ENCODE measurements around the gene WDR62.
"Not testable (repeated sequence)": the region's sequence is repeated elsewhere in the genome, so short reads cannot be mapped to it uniquely, and the experiment has no call there.

Gene WDR62

GRCh38 chr19:36040495-36040894, 14.2 kb upstream of the WDR62 start:
- DNase-seq: no peak

GRCh38 chr19:36041092-36041491, 13.6 kb upstream of the WDR62 start:
- not testable (repeated sequence) for DNase-seq

DNA sequence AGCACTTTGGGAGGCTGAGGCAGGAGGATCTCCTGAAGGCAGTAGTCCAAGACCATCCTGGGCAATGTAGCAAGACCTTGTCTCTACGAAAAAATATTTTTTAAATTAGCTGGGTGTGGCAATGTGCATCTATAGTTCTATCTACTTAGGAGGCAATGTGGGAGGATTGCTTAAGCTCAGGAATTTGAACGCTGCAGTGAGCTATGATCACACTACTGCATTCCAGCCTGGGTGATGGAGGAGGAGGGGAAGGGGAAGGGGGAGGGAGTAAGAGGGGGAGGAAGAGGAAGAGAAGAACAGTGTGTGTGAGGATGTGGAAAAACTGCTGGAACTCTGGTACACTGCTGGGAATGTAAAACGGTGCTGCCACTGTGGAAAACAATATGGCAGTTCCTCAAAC, 12.9 kb upstream of the WDR62 start:
- DNase-seq: no peak

DNA sequence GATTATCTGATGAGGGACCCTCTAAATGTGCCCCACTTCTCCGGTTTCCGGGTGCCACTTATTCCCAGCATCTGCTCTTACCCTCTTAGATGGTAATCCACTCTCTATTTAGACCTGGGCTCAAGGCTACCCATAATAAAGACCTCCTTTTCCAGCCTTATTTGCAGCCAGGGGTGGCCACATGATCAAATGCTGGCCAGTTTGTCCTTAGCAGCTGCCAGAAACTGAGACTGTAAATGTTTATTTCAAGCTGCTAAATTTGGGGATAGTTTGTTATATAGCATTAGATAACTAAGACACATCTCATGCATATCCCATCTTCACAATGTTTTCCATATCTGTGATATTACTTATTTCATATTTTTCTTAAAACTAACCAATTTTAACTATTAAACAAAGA, 10.7 kb upstream of the WDR62 start:
- no peak for DNase-seq

DNA sequence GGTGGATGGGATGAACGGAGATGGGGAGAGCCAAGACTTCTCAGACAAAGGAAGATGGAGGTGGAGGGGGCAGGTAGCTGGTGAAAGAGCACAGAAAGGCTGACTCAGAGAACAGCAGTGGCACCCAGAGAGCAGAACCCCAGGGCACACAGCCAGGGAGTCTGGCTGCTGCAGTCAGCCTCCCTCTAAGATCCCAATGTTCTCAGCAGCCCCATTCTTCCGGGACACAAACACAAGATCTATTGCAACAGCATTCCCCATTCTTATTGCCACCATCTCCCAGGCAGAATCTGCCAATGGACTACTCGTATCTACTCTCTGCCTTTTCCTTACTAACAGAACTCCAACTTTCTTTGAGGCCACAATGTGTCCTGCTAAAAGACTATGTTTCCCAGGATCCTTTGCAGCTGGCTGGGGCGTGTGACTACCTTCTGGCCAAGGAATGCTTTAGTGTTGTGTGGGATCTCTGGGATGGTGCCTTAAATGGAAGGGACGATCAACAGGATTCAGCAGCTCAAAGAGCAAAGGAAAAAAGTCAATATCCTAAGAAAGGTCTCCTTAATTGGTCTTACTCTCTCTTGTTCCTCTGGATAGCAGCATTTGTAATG, 8.2 kb upstream of the WDR62 start:
- DNase-seq: no peak

DNA sequence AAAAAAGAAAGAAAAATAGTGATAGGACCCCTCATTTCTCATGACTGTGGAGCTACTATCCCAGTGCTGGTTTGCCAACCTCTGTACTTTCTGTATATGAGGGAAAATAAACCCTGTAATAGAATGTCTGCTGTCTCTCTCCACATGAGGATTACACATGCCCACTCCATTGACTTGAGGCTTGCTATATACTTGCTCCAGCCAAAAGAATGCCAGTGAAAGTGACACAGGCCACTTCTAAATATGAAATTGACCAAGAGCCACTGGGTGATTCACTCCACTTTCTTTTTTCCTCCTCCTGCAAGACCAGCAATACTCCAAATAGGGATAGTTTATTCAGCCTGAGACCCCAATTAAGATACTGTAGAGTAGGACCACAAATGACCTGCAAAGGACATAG, 6.9 kb upstream of the WDR62 start:
- DNase-seq: no peak

GRCh38 chr19:36049080-36049698, 5.5 kb upstream of the WDR62 start:
- no peak for DNase-seq

GRCh38 chr19:36051236-36051635, 3.5 kb upstream of the WDR62 start:
- no peak for DNase-seq

DNA sequence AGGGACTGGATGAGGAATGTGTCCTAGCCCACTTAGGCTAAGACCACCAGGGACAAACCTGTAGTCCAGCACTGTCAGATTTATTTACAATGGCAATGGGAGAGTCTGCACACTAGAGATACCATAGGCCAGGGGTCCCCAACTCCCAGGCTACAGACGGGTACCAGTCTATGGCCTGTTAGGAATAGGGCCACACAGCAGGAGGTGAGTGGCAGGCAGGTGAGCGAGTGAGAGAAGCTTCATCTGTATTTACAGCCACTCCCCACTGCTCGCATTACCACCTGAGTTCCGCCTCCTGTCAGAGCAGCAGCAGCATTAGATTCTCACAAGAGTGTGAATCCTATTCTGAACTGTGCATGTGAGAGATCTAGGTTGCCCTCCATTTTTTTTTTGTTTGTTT, 3.1 kb upstream of the WDR62 start:
- DNase-seq: no peak

DNA sequence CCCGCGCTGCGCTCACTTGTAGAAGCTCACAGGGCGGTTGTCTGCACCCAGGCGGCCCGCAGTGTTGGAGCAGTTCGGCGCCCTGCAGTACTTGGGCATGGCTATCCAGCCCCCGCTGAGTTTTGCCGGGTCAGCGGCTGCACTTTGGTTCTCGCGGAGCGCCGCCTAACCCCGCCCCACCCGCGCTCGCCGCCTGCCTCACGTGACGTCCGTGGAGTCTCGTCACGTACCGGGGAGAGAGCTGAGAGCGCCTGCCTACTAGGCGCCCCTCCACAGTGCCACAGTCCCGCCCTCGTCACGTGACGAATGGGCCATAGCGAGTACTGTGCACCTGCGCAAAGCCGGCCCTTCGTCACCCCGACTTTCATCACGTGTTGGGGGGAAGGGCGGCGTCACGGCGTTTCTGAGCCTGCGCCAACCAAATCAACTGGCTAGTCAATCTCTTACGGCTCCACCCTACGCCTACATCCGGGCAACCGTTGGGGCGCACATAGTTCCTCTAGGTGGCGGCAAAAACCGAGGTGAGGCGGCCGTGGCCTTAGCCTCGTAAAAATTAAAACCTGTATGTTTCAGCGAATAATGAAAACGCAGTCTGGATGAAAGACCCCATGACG, 471 bp upstream of the WDR62 start, which contains the start of gene THAP8:
TSS of gene THAP8 (minus strand) at position 167 of the 614 bp plus-strand sequence. CDS start at position 99, 68 bp downstream.
- peak; percentile 100 for DNase-seq

DNA sequence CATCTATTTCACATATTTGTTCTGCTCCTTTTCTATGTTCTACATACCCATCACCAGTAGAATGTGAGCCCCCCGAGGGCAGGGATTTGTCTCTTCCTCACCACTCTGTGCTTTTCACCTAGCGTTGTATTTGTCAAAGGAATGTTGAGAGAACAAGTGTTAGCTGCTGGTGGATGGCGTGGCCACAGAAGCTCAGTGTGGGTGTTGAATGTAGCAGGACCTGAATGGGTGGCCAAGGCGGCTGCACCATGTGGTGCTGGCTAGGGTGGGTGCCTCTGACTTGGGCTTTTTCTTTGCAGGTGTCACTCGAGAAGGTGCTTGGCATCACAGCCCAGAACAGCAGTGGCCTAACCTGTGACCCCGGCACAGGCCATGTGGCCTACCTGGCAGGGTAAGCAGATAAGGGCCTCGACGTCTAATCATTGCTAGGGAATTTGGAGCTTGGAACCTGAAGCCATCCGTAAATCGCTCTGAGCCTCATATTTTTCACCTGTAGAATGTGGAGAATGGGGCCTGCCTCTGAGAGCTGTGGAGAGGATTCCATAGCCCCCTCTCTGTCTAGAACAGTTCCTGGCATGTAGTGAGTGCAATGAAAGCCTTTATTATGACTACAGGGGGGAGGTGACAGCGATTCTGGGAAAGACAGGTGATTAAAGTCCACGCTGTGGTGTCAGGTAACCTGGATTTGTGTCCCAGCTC, 3.9 kb downstream of the WDR62 start:
- DNase-seq: no peak

- DNase-seq: no peak
These were observed 4.6 kb downstream of the WDR62 start for GRCh38 chr19:36059180-36059910.

DNA sequence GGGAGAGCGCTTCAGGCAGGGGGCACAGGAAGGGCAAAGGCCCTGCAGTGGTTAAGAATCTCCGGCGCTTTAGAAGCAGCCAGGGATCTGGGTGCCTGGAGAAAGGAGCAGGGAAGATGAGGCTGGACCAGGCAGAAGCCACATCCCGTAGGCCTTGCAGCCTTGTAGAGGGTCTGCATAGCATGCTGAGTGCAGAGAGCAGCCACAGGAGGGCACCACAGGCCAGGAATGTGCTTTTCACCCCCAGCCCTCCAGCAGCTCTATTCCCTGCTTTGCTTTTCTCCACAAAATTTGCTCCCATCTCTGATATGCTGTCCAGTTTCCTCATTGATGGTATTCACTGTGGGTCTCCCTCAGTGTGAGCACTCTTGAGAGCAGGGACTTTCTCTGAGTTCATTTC, 5.7 kb downstream of the WDR62 start:
- DNase-seq: peak; percentile 53

- DNase-seq: no peak
These were observed 6.7 kb downstream of the WDR62 start for GRCh38 chr19:36061367-36061766.

DNA sequence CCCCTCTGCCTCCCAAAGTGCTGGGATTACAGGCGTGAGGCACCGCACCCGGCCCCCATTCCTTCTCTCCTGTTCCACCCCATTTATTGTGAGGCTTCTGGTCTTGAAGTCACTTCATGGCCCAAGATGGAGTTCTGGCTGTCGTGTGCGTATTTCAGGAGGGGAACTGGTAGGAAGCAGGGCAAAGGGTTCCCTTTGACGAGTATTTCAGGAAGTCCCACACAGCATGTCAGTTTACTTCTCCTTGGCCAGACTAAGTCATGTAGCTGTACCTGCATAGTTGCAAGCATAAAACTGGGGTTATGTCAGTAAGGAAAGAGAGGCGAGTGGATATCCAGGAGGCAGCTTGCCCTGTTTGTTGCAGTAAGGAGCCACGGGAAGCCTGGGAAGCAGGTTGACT, 10.1 kb downstream of the WDR62 start:
- no peak for DNase-seq

DNA sequence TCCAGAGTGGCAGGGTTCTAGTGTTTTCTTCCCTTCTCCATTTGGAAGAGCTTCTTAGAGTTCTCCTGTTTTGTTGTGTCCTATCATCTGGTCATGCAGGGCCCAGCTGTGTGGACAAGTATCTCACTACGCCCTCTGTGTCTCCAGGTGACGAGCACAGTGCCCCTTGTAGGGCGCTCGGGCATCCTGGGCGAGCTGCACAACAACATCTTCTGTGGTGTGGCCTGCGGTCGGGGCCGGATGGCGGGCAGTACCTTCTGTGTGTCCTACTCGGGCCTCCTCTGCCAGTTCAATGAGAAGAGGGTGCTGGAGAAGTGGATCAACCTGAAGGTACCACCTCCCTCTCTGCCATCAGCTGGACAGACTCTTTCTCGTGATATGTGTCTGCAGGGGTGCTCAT, 13.0 kb downstream of the WDR62 start:
- DNase-seq: no peak

GRCh38 chr19:36068810-36069499, 14.3 kb downstream of the WDR62 start:
- DNase-seq: not testable (repeated sequence)

DNA sequence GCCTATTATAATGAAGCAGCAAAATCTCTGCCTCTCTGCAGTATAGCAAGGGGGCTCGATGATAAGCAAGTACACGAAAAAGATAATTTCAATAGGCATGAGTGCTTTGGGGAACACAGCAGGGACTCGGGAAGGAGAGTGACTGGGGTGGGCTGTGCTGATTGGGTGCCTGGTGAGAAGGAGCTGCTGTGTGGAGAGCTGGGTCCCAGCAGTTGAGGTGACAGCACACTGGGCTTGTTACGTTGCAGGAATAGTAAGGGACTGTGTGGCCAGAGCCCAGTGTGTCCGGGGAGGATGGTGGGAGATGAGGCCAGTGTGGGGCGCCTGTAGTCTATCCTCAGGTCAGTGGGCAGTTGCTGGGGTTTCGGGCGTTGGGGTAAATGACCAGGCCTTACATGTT, 17.4 kb downstream of the WDR62 start:
- no peak for DNase-seq

DNA sequence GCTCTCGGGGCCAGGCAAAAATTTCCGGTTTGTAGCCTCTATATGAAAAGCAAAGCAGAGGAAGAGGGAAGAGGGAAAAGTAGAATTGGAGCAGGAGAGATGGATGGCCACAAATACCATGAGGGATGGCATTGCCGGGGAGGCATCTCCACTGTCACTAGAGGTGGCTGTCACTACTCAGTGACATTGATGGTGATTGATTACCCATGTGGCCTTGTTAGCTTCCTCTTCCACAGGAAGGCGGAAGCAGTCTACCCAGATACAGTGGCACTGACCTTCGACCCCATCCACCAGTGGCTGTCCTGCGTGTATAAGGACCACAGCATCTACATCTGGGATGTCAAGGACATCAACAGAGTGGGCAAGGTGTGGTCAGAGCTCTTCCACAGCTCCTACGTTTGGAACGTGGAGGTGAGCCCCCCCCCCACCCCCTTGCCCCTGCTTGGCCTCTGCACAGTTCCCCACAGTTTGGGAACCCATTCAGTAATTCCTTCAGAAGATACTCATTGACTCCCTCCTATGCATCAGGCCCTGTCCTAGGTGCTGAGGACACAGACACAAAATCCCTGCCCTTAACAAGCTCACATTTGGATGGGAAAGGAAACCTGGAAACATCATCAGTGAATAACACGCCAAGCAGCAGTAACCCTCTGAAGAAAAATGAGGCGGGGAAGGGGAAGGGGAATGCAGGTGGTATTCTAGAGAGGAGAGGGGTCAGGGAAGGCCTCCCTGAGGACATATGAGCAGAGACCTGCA, 18.6 kb downstream of the WDR62 start:
- DNase-seq: no peak

DNA sequence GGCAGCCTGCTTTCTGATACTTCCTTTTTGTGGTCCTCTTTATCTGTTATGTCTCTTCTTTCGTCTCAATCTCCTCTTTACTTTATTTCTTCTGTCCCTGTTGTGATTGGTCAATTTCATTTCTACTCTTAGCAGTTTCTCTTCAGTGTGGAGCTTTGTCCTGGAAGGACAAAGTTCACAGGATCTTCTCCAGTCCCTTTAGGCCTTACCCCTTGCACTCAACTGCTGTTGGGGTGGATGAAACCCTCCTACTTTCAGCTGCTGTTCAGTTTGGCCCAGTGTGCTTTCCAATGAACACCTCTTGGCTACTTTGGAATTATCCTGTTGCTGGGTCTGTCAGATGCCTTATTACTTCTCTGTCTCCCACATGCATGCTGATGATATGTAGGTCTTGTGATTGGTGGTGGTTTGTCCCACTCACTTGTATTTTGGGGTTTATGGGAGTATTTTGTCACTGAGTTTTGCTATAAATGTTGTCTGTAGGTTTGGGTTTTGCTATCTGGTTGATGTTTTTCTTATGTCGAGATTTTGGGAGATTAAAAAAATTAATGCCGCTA, 24.8 kb downstream of the WDR62 start:
- DNase-seq: no peak

DNA sequence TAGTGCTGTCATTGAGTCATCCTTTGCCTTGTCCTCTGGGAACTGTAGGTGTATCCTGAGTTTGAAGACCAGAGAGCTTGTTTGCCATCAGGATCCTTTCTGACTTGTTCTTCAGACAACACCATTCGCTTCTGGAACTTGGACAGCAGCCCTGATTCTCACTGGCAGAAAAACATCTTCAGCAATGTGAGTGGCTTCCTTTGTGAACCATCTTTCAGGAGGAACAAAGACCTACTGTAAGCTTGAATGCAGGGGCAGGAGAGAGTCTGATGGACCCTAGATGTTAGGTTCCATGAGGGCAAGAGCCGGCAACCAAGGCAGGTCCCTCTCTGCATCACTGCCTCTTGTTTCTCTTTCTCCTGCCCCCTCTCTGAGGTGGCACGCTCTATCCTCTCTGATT, 26.7 kb downstream of the WDR62 start:
- no peak for DNase-seq

GRCh38 chr19:36081894-36082293, 27.2 kb downstream of the WDR62 start:
- no peak for DNase-seq
